NB4 (cell line): ENCODE results near the gene RHBDL3.
A peak's percentile ranks its signal among the peaks of the same experiment; 100 is the strongest.

ENCODE experiments used
- DNase-seq: peaks from one replicate; pipeline ENCODE4 v3.0.0; 2010; ENCODE audit warnings: low read depth
- H3K4me3 ChIP-seq: one replicate; pipeline ENCODE4 v1.5.1; 2011; ENCODE audit warnings: mild to moderate bottlenecking, low read depth, low read length, moderate library complexity
- MYC ChIP-seq: IDR thresholded peaks from 2 replicates; pipeline ENCODE4 v1.6.1; 2011; ENCODE audit warnings: low read depth, low read length
- POLR2A ChIP-seq: IDR thresholded peaks from 2 replicates; pipeline ENCODE4 v1.6.1; 2011; ENCODE audit warnings: mild to moderate bottlenecking; ENCODE audit not compliant: insufficient read length; ENCODE audit errors: extremely low read depth
- TF ChIP-seq, protein P1 (sequence below): IDR thresholded peaks from 2 replicates; pipeline ENCODE4 v1.6.1; 2011; ENCODE audit warnings: low read depth, low read length
- TF ChIP-seq, protein P2 (sequence below): IDR thresholded peaks from one replicate; pipeline ENCODE4 v1.5.1; 2012; ENCODE audit warnings: low read depth, low read length

Gene RHBDL3

GRCh38 chr17:32302860-32303649 lies 37.4 kb downstream of the RHBDL3 start:
- TF ChIP-seq POLR2A (no peak), MYC (no peak)
- TF ChIP-seq, protein P1, sequence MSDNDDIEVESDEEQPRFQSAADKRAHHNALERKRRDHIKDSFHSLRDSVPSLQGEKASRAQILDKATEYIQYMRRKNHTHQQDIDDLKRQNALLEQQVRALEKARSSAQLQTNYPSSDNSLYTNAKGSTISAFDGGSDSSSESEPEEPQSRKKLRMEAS, result no peak
- TF ChIP-seq, protein P2, sequence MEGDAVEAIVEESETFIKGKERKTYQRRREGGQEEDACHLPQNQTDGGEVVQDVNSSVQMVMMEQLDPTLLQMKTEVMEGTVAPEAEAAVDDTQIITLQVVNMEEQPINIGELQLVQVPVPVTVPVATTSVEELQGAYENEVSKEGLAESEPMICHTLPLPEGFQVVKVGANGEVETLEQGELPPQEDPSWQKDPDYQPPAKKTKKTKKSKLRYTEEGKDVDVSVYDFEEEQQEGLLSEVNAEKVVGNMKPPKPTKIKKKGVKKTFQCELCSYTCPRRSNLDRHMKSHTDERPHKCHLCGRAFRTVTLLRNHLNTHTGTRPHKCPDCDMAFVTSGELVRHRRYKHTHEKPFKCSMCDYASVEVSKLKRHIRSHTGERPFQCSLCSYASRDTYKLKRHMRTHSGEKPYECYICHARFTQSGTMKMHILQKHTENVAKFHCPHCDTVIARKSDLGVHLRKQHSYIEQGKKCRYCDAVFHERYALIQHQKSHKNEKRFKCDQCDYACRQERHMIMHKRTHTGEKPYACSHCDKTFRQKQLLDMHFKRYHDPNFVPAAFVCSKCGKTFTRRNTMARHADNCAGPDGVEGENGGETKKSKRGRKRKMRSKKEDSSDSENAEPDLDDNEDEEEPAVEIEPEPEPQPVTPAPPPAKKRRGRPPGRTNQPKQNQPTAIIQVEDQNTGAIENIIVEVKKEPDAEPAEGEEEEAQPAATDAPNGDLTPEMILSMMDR, result no peak
- no peak for DNase-seq
- no peak overlapping the region for H3K4me3 ChIP-seq

DNA sequence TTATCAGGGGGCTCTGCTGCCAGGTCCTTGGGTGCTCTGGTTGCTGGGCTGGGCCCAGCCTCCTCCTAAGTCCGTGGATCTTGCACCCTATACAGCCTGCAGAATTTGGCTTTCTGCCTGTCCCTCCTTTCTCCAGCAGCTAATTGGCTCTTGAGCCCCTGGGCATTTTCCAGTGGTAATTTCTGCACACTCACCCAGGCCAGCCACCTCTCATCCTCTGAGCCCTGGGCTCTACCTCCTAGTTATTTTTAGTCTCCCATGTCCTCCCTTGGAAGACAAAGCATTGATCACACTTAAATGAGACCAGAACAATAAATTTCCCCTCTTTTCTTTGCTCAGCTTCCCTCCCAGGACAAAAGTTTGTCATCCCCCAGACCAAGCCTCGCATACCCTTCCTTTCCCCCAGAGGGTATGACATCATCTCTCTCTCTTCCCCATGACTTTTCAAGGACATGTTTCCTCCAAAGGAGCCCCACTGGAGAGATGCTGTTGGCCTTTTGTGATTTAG lies 38.2 kb downstream of the RHBDL3 start:
- DNase-seq, result no peak
- no peak overlapping the region for H3K4me3 ChIP-seq
- TF ChIP-seq POLR2A (no peak), MYC (no peak)
- TF ChIP-seq, protein P2, result no peak
- TF ChIP-seq, protein P1, result no peak

DNA sequence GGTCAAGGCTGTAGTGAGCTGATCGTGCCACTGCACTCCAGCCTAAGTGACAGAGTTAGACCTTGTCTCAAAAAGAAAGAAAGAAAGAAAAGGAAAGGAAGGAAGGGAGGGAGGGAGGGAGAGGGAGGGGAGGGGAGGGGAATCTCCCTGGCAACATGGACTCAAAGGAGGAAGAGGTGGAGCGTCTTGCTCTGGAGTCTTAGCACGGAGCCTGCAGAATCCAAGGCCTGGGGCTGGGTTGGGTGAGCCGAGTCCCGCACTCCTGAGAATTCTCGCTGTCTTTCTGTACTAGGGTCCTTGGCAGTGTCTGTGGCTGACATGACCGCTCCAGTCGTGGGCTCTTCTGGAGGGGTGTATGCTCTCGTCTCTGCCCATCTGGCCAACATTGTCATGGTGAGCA lies 39.4 kb downstream of the RHBDL3 start:
- DNase-seq, result no peak
- H3K4me3 ChIP-seq, result no peak overlapping the region
- TF ChIP-seq, protein P2, result no peak

DNA sequence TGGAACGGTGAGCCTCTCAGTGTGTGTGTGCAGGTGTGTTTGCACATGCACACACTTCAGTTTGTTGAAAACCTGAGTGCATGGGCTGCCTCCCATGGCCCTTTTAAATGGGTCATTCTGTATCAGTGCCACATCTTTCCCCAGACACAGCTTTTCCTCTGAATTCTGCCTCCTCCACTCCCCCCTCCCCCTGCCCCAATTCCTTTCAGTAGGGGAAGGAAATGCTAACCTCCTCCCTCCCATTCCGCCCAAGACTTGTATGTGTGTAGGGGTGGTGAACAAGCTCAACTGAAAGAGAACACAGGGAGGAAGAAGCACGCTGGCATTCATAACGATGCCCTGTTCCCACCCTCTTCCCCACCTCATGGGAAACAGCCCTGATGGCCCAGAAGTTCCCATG lies 42.0 kb downstream of the RHBDL3 start:
- TF ChIP-seq POLR2A (no peak), MYC (no peak)
- TF ChIP-seq, protein P2, result no peak
- TF ChIP-seq, protein P1, result no peak
- no peak for DNase-seq

GRCh38 chr17:32311028-32311536 lies 45.5 kb downstream of the RHBDL3 start:
- peak; percentile 32 for DNase-seq
- no peak for TF ChIP-seq POLR2A
- TF ChIP-seq, protein P1, result no peak
- no peak for TF ChIP-seq MYC
- TF ChIP-seq, protein P2, result no peak
- H3K4me3 ChIP-seq, result no peak overlapping the region

More for the DNA sequence above, 42.0 kb downstream of the RHBDL3 start:
- H3K4me3 ChIP-seq, result no peak overlapping the region
